ENCODE data around the gene CYP4X1. TPM values are rescaled to one million over a fixed set of nuclear protein-coding genes. Genes with fewer than 3 reads are reported as not detected.

CYP4X1 gene
- total RNA-seq, 1 experiment from 2014 or later, result not detected

DNA sequence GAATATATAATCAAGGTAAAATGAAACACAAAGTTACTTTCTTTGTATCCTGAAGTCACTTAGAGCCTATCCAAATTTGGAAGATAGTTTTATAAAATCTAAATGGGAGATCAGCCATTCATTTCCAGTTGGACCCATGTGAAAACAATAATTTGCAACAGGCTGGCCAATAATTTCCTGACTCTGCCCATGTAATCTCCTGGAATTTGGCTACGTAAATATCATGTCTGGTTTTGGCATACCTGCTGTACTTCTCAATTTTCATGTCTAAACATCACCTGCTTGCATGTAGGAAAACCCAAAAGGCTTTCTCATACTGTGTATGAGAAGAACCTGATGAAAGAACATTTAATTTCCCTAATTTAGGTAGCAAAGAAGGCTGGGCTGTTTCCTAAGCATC lies 35.9 kb downstream of the CYP4X1 start:
- TF ChIP-seq CEBPB (IDR thresholded peaks at IDR 0.05; ENCODE audit: low read depth) (no peak), EZH2phosphoT487 (IDR thresholded peaks at IDR 0.05; ENCODE audit: borderline replicate concordance) (no peak)
- Histone ChIP-seq H4K20me1 (ENCODE audit: insufficient read depth) (no peaks in the 10 kb centered on the region), H3K4me2 (ENCODE audit: low read length) (no peak overlapping the region), H3K9me2 (ENCODE audit: insufficient read depth) (no peaks in the 10 kb centered on the region), H3K79me2 (ENCODE audit: insufficient read depth, low read length) (no peaks in the 10 kb centered on the region), H3K9me3 (ENCODE audit: control insufficient read depth in 1 of 2, insufficient read depth in 1 of 2, low read depth in 1 of 2, low read length in 2 of 2) (no peaks in the 10 kb centered on the region), H3K36me3 (ENCODE audit: control insufficient read depth in 1 of 2, insufficient read depth in 2 of 2, low read length in 2 of 2) (no peaks in the 10 kb centered on the region), H3K9ac (ENCODE audit: low read length) (no peak overlapping the region), H3K27me3 (ENCODE audit: insufficient read depth, low read length) (peaks cover 13% of the 10 kb centered on the region; the same call in 1 of the 2 replicates), H2AFZ (ENCODE audit: low read depth, low read length, poor library complexity, severe bottlenecking) (no peak overlapping the region), H3K4me3 (replicated peaks in 1 of 2; ENCODE audit: low read depth in 1 of 2, low read length in 2 of 2) (no peak overlapping the region), H3K4me1 (ENCODE audit: control insufficient read depth in 1 of 2, insufficient read depth in 2 of 2, low read length in 2 of 2) (no peaks in the 10 kb centered on the region), H3K27ac (ENCODE audit: low read depth, low read length) (no peak overlapping the region)
- ChIA-PET RAD21 (ENCODE audit: low non-redundant PET in 1 of 2, low total read pairs in 2 of 2, uncharacterized antibody in 2 of 2, unreplicated experiment in 2 of 2) (no interaction called here), CTCF (no interaction called here), POLR2A (no interaction called here)
- DNase-seq (ENCODE audit: low read depth, low spot score) (no peak), ATAC-seq (no peak)
- intact Hi-C loops (cut with micrococcal nuclease), result no loop called here
- no TSS peak for BruUV-seq (replicated peaks)

DNA sequence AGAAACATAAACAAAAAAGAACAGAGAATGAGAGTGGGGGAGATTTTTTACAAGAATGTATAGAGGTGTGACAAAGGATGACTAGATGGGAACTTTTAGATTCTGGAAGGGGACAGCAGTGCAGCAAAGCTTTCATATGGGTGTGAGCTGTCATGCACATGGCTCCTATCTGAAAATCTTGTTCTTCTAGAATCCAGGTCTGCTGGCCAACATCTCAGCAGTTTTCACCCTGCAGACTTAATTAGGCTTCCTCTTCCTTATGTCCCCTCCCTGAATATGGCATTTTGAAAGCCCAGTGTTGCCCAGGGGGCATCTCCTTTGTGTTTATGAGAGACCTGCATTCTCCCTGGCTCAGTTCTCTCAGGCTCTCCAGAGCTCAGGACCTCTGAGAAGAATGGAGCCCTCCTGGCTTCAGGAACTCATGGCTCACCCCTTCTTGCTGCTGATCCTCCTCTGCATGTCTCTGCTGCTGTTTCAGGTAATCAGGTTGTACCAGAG lies 43.7 kb downstream of the CYP4X1 start, which contains the start of gene CYP4Z1:
TSS of gene CYP4Z1 (plus strand) at position 135 of the 498 bp plus-strand sequence. CDS start at position 395, 260 bp downstream.
- intact Hi-C loops (cut with micrococcal nuclease), result no loop called here
- H3K4me2 ChIP-seq (ENCODE audit: low read length), result no peak within 1 kb of the TSS
- no peaks in the 10 kb centered on the region for H3K4me1 ChIP-seq (ENCODE audit: control insufficient read depth in 1 of 2, insufficient read depth in 2 of 2, low read length in 2 of 2)

More for the DNA sequence above, 43.7 kb downstream of the CYP4X1 start, which contains the start of gene CYP4Z1:
- ChIA-PET POLR2A (no interaction called here), RAD21 (ENCODE audit: low non-redundant PET in 1 of 2, low total read pairs in 2 of 2, uncharacterized antibody in 2 of 2, unreplicated experiment in 2 of 2) (no interaction called here), CTCF (no interaction called here)
- Histone ChIP-seq H3K27me3 (ENCODE audit: insufficient read depth, low read length) (peaks cover 30% of the 10 kb centered on the region; the same call in 1 of the 2 replicates), H3K79me2 (ENCODE audit: insufficient read depth, low read length) (no peaks in the 10 kb centered on the region), H4K20me1 (ENCODE audit: insufficient read depth) (no peaks in the 10 kb centered on the region), H3K36me3 (ENCODE audit: control insufficient read depth in 1 of 2, insufficient read depth in 2 of 2, low read length in 2 of 2) (no peaks in the 10 kb centered on the region), H3K9me2 (ENCODE audit: insufficient read depth) (no peaks in the 10 kb centered on the region), H3K9ac (ENCODE audit: low read length) (no peak within 1 kb of the TSS), H3K27ac (ENCODE audit: low read depth, low read length) (no peak within 1 kb of the TSS), H3K9me3 (ENCODE audit: control insufficient read depth in 1 of 2, insufficient read depth in 1 of 2, low read depth in 1 of 2, low read length in 2 of 2) (no peaks in the 10 kb centered on the region), H3K4me3 (replicated peaks in 1 of 2; ENCODE audit: low read depth in 1 of 2, low read length in 2 of 2) (no peak within 1 kb of the TSS), H2AFZ (ENCODE audit: low read depth, low read length, poor library complexity, severe bottlenecking) (no peak within 1 kb of the TSS)
- no peak for ATAC-seq
- no TSS peak for BruUV-seq (replicated peaks)
- DNase-seq (ENCODE audit: low read depth, low spot score), result no peak
- TF ChIP-seq ZFX (IDR thresholded peaks at IDR 0.05) (no peak), SIN3A (IDR thresholded peaks at IDR 0.05; ENCODE audit: low read depth) (no peak), SRF (IDR thresholded peaks at IDR 0.05; ENCODE audit: low read depth) (no peak), CBX3 (IDR thresholded peaks at IDR 0.05; ENCODE audit: low read depth) (no peak), FOSL1 (IDR thresholded peaks at IDR 0.05; ENCODE audit: low read depth) (no peak), RAD21 (IDR thresholded peaks at IDR 0.05; ENCODE audit: low read depth) (no peak)
- TF ChIP-seq, protein P1, sequence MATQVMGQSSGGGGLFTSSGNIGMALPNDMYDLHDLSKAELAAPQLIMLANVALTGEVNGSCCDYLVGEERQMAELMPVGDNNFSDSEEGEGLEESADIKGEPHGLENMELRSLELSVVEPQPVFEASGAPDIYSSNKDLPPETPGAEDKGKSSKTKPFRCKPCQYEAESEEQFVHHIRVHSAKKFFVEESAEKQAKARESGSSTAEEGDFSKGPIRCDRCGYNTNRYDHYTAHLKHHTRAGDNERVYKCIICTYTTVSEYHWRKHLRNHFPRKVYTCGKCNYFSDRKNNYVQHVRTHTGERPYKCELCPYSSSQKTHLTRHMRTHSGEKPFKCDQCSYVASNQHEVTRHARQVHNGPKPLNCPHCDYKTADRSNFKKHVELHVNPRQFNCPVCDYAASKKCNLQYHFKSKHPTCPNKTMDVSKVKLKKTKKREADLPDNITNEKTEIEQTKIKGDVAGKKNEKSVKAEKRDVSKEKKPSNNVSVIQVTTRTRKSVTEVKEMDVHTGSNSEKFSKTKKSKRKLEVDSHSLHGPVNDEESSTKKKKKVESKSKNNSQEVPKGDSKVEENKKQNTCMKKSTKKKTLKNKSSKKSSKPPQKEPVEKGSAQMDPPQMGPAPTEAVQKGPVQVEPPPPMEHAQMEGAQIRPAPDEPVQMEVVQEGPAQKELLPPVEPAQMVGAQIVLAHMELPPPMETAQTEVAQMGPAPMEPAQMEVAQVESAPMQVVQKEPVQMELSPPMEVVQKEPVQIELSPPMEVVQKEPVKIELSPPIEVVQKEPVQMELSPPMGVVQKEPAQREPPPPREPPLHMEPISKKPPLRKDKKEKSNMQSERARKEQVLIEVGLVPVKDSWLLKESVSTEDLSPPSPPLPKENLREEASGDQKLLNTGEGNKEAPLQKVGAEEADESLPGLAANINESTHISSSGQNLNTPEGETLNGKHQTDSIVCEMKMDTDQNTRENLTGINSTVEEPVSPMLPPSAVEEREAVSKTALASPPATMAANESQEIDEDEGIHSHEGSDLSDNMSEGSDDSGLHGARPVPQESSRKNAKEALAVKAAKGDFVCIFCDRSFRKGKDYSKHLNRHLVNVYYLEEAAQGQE (IDR thresholded peaks at IDR 0.05; ENCODE audit: low read depth), result no peak
- TF ChIP-seq, protein P2, sequence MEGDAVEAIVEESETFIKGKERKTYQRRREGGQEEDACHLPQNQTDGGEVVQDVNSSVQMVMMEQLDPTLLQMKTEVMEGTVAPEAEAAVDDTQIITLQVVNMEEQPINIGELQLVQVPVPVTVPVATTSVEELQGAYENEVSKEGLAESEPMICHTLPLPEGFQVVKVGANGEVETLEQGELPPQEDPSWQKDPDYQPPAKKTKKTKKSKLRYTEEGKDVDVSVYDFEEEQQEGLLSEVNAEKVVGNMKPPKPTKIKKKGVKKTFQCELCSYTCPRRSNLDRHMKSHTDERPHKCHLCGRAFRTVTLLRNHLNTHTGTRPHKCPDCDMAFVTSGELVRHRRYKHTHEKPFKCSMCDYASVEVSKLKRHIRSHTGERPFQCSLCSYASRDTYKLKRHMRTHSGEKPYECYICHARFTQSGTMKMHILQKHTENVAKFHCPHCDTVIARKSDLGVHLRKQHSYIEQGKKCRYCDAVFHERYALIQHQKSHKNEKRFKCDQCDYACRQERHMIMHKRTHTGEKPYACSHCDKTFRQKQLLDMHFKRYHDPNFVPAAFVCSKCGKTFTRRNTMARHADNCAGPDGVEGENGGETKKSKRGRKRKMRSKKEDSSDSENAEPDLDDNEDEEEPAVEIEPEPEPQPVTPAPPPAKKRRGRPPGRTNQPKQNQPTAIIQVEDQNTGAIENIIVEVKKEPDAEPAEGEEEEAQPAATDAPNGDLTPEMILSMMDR (IDR thresholded peaks at IDR 0.05 in 2 of 3, conservative IDR thresholded peaks at IDR 0.05 in 1 of 3; ENCODE audit: borderline replicate concordance in 1 of 3, insufficient read depth in 1 of 3, low read depth in 2 of 3, low read length in 2 of 3), result no peak
- TF ChIP-seq, protein P3, sequence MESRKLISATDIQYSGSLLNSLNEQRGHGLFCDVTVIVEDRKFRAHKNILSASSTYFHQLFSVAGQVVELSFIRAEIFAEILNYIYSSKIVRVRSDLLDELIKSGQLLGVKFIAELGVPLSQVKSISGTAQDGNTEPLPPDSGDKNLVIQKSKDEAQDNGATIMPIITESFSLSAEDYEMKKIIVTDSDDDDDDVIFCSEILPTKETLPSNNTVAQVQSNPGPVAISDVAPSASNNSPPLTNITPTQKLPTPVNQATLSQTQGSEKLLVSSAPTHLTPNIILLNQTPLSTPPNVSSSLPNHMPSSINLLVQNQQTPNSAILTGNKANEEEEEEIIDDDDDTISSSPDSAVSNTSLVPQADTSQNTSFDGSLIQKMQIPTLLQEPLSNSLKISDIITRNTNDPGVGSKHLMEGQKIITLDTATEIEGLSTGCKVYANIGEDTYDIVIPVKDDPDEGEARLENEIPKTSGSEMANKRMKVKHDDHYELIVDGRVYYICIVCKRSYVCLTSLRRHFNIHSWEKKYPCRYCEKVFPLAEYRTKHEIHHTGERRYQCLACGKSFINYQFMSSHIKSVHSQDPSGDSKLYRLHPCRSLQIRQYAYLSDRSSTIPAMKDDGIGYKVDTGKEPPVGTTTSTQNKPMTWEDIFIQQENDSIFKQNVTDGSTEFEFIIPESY (IDR thresholded peaks at IDR 0.05; ENCODE audit: extremely low read depth, insufficient replicate concordance, low read length), result no peak
- TF ChIP-seq, protein P4, sequence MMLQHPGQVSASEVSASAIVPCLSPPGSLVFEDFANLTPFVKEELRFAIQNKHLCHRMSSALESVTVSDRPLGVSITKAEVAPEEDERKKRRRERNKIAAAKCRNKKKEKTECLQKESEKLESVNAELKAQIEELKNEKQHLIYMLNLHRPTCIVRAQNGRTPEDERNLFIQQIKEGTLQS (IDR thresholded peaks at IDR 0.05), result no peak
